ENCODE results near the gene CRLF3.

CRLF3 gene

GRCh38 chr17:30840771-30841170, 16.3 kb upstream of the CRLF3 start:
- DNase-seq (ENCODE audit: low spot score): no peak
- in situ Hi-C loops (cut with MboI; ENCODE audit: low sequenced_read_pairs, unreplicated experiment): no loop called here
- TF ChIP-seq CTCF (IDR thresholded peaks at IDR 0.05; ENCODE audit: borderline replicate concordance, control extremely low read depth, extremely low read depth, insufficient read depth, missing control alignments): no peak

DNA sequence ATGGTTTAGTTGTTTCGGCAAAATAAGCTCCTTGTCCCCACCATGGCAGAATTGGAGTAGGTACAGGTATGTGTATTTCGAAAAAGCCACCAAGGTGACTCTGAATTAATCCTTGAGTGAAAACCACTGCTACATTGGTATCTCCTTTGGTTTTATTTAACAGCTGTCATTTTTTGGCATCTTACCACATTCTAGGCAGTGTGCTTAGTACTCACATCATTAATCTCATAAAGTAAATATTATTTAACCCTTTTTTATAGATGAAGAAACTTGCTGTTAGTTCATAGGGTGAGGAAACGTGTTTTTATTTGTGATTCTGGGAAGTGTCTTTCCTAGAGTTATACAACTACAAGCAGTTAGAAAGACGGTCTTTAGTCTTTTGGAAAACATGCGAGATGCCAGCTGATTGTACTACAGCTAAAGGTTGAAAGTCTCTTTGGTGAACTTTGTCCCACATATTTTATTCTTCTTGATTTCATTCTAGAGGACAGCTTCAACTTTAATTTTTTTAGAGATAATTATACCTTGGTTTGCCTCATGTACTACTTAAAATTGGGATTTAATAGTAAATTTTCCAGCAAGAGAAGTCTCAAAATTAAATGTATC, 13.8 kb upstream of the CRLF3 start:
- no peak for TF ChIP-seq CTCF (IDR thresholded peaks at IDR 0.05; ENCODE audit: borderline replicate concordance, control extremely low read depth, extremely low read depth, insufficient read depth, missing control alignments)
- in situ Hi-C loops (cut with MboI; ENCODE audit: low sequenced_read_pairs, unreplicated experiment): no loop called here

DNA sequence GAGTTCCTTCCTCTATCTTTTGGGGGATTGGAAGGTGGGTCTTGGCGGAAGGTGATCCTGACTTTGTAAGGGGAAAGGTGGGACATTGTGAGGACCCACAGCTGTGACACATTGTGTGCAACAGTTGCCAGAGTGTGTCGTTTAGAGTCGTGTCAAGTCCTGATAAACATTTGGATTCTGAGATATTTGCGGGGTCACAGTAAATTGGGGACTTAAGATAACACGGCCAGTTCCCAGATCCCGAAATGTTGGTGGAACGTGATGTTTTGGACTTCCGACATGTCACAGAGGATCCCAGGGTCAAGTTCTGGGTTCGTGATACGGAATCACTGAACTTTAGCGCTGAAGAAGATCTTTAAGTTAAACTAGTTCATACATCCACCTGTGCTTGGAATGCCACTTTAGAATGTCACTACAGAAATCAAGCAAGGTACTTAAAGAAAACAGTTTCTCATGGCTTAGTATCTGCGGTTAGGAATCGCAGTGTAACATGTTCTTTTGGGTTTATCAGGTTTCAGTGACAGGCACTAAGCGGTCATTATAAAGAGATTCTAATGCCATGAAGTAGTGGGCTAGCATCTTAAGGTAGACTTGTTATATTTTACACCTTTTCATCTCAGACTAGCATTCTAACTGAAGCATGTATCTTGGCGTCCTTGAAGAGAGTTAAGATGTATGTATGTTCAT, 8.1 kb upstream of the CRLF3 start:
- no peak for TF ChIP-seq CTCF (IDR thresholded peaks at IDR 0.05; ENCODE audit: borderline replicate concordance, control extremely low read depth, extremely low read depth, insufficient read depth, missing control alignments)
- in situ Hi-C loops (cut with MboI; ENCODE audit: low sequenced_read_pairs, unreplicated experiment): no loop called here
- no peak for DNase-seq (ENCODE audit: low spot score)

More for the DNA sequence above, 13.8 kb upstream of the CRLF3 start:
- no peak for DNase-seq (ENCODE audit: low spot score)

GRCh38 chr17:30831663-30832437, 7.4 kb upstream of the CRLF3 start, which contains the start of gene ATAD5:
ATAD5 (plus strand) TSS chr17:30831966; CDS start chr17:30832348, 382 bp downstream.
- peak; percentile 92 for DNase-seq (ENCODE audit: low spot score)
- in situ Hi-C loops (cut with MboI; ENCODE audit: low sequenced_read_pairs, unreplicated experiment): no loop called here
- no peak for TF ChIP-seq CTCF (IDR thresholded peaks at IDR 0.05; ENCODE audit: borderline replicate concordance, control extremely low read depth, extremely low read depth, insufficient read depth, missing control alignments)

- in situ Hi-C loops (cut with MboI; ENCODE audit: low sequenced_read_pairs, unreplicated experiment): no loop called here
- TF ChIP-seq CTCF (IDR thresholded peaks at IDR 0.05; ENCODE audit: borderline replicate concordance, control extremely low read depth, extremely low read depth, insufficient read depth, missing control alignments): no peak
- peak; percentile 36 for DNase-seq (ENCODE audit: low spot score)
Observed at GRCh38 chr17:30831257-30831656, 6.8 kb upstream of the CRLF3 start.

DNA sequence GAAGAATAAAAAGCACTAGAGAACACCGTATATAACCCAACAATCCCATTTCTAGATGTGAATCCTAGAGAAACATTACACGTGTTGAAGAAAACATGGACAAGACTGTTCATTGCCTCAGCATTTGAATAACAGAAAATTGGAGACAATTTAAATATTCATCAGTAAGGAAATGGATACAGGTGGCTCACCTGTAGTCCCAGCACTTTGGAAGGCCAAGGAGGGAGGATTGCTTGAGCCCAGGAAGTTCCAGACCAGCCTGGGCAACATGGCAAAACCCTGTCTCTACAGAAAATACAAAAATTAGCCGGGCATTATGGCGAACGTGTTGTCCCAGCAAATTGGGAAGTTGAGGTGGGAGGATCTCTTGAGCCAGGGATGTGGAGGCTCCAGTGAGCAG, 4.5 kb upstream of the CRLF3 start:
- no peak for TF ChIP-seq CTCF (IDR thresholded peaks at IDR 0.05; ENCODE audit: borderline replicate concordance, control extremely low read depth, extremely low read depth, insufficient read depth, missing control alignments)
- DNase-seq (ENCODE audit: low spot score): no peak
- in situ Hi-C loops (cut with MboI; ENCODE audit: low sequenced_read_pairs, unreplicated experiment): no loop called here

Data from GM13976 (cell line).